Astrocyte of the spinal cord (primary cell): ENCODE measurements around the gene PSMD12.
"Not testable (repeated sequence)": the region's sequence is repeated elsewhere in the genome, so short reads cannot be mapped to it uniquely, and the experiment has no call there.

Experiments used
- DNase-seq: peaks from one replicate; pipeline ENCODE4 v3.0.0; 2011; ENCODE audit warnings: low read depth, low spot score
- H3K4me3 ChIP-seq: 2 replicates; pipeline ENCODE4 v1.5.1; 2011; ENCODE audit warnings: low read depth, mild to moderate bottlenecking, low read length, moderate library complexity
- CTCF ChIP-seq: IDR thresholded peaks from 2 replicates; pipeline ENCODE4 v1.5.1; 2012; ENCODE audit warnings: low read depth, mild to moderate bottlenecking, low read length, inconsistent platforms
- in situ Hi-C: cut with HindIII; loops from 2 replicates; pipeline ENCODE4 v1.10.0; 2017; ENCODE audit warnings: low sequenced_read_pairs

The PSMD12 gene

GRCh38 chr17:67412032-67412431 lies 45.7 kb upstream of the PSMD12 start:
- no peak for TF ChIP-seq CTCF
- in situ Hi-C loops, result no loop called here
- DNase-seq, result no peak
- H3K4me3 ChIP-seq, result no peak overlapping the region

GRCh38 chr17:67411397-67411796 lies 45.0 kb upstream of the PSMD12 start:
- H3K4me3 ChIP-seq, result no peak overlapping the region
- DNase-seq, result no peak
- no peak for TF ChIP-seq CTCF
- in situ Hi-C loops, result no loop called here

- in situ Hi-C loops, H3K4me3 ChIP-seq, DNase-seq: not testable (repeated sequence)
Observed at GRCh38 chr17:67408455-67408830, 42.1 kb upstream of the PSMD12 start.

GRCh38 chr17:67403483-67403882 lies 37.1 kb upstream of the PSMD12 start:
- H3K4me3 ChIP-seq, result no peak overlapping the region
- no peak for TF ChIP-seq CTCF
- DNase-seq, result no peak
- in situ Hi-C loops, result no loop called here

GRCh38 chr17:67403065-67403464 lies 36.7 kb upstream of the PSMD12 start:
- in situ Hi-C loops, result no loop called here
- DNase-seq, result no peak
- no peak overlapping the region for H3K4me3 ChIP-seq
- TF ChIP-seq CTCF, result no peak

- TF ChIP-seq CTCF, result no peak
- in situ Hi-C loops, result no loop called here
Observed at GRCh38 chr17:67401598-67402504, 35.5 kb upstream of the PSMD12 start.

GRCh38 chr17:67401106-67401505 lies 34.7 kb upstream of the PSMD12 start:
- no peak overlapping the region for H3K4me3 ChIP-seq
- in situ Hi-C loops, result no loop called here
- TF ChIP-seq CTCF, result no peak
- no peak for DNase-seq

More at GRCh38 chr17:67401598-67402504, 35.5 kb upstream of the PSMD12 start:
- DNase-seq, result no peak
- no peak overlapping the region for H3K4me3 ChIP-seq
